H9 (cell line): Measurements from ENCODE around the gene C6orf15. TPM values are rescaled to one million over a fixed set of nuclear protein-coding genes. Genes with fewer than 3 reads are reported as not detected.

Experiments used
- DNase-seq: peaks from one replicate; pipeline ENCODE4 v3.0.0-alpha.2; 2017
- H2AFZ ChIP-seq: one replicate; pipeline ENCODE4 v1.6.1; 2013; ENCODE audit warnings: mild to moderate bottlenecking, low read length, control low read depth, moderate library complexity
- H2AK5ac ChIP-seq: 2 replicates; pipeline ENCODE4 v1.6.1; 2013; ENCODE audit warnings: low read length, control low read depth, mixed read lengths; ENCODE audit not compliant: insufficient read length
- H2BK120ac ChIP-seq: one replicate; pipeline ENCODE4 v1.6.1; 2013; ENCODE audit warnings: low read depth, mild to moderate bottlenecking, low read length, control low read depth, inconsistent platforms; ENCODE audit not compliant: poor library complexity, severe bottlenecking
- H2BK12ac ChIP-seq: 2 replicates; pipeline ENCODE4 v1.6.1; 2013; ENCODE audit warnings: low read length, control low read depth, mixed read lengths, low read depth; ENCODE audit not compliant: insufficient read length
- H2BK15ac ChIP-seq: 2 replicates; pipeline ENCODE4 v1.6.1; 2013; ENCODE audit warnings: low read depth, low read length, control low read depth
- H2BK20ac ChIP-seq: one replicate; pipeline ENCODE4 v1.6.1; 2013; ENCODE audit warnings: low read depth, mild to moderate bottlenecking, low read length, control low read depth, inconsistent platforms; ENCODE audit not compliant: poor library complexity, severe bottlenecking
- H2BK5ac ChIP-seq: 2 replicates; pipeline ENCODE4 v1.6.1; 2013; ENCODE audit warnings: low read length, control low read depth, mixed read lengths; ENCODE audit not compliant: insufficient read length
- H3K14ac ChIP-seq: 2 replicates; pipeline ENCODE4 v1.6.1; 2013; ENCODE audit warnings: low read length, control low read depth; ENCODE audit not compliant: insufficient read depth
- H3K18ac ChIP-seq: 2 replicates; pipeline ENCODE4 v1.6.1; 2013; ENCODE audit warnings: low read depth, mild to moderate bottlenecking, mixed read lengths, low read length, control low read depth; ENCODE audit not compliant: insufficient read length
- H3K23ac ChIP-seq: 2 replicates; pipeline ENCODE4 v1.6.1; 2013; ENCODE audit warnings: low read length, control low read depth, mixed read lengths, low read depth; ENCODE audit not compliant: insufficient read length
- H3K23me2 ChIP-seq: 2 replicates; pipeline ENCODE4 v1.6.1; 2013; ENCODE audit warnings: low read depth, mild to moderate bottlenecking, mixed read lengths, low read length, control low read depth; ENCODE audit not compliant: insufficient read length, poor library complexity, severe bottlenecking
- H3K27ac ChIP-seq: 2 replicates; pipeline ENCODE4 v1.5.1; 2013; ENCODE audit warnings: low read length, control low read depth, mixed read lengths, low read depth; ENCODE audit not compliant: insufficient read length
- H3K27me3 ChIP-seq: 2 replicates; pipeline ENCODE4 v1.6.1; 2013; ENCODE audit warnings: low read length, control low read depth, inconsistent platforms; ENCODE audit not compliant: insufficient read depth
- H3K4ac ChIP-seq: 2 replicates; pipeline ENCODE4 v1.6.1; 2013; ENCODE audit warnings: low read depth, mild to moderate bottlenecking, control low read depth, inconsistent platforms, low read length, moderate library complexity
- H3K4me1 ChIP-seq: 2 replicates; pipeline ENCODE4 v1.6.1; 2013; ENCODE audit warnings: low read length, control low read depth, inconsistent platforms; ENCODE audit not compliant: insufficient read depth
- H3K4me2 ChIP-seq: 2 replicates; pipeline ENCODE4 v1.6.1; 2013; ENCODE audit warnings: low read length, control low read depth, mixed read lengths; ENCODE audit not compliant: insufficient read length, insufficient read depth
- H3K56ac ChIP-seq: 2 replicates; pipeline ENCODE4 v1.6.1; 2013; ENCODE audit warnings: low read depth, mild to moderate bottlenecking, mixed read lengths, low read length, control low read depth; ENCODE audit not compliant: insufficient read length
- H3K79me1 ChIP-seq: 2 replicates; pipeline ENCODE4 v1.6.1; 2013; ENCODE audit warnings: low read depth, mild to moderate bottlenecking, moderate library complexity, low read length, control low read depth, inconsistent platforms; ENCODE audit not compliant: insufficient read depth, poor library complexity, severe bottlenecking
- H3K79me2 ChIP-seq: 2 replicates; pipeline ENCODE4 v1.6.1; 2013; ENCODE audit warnings: low read length, control low read depth, inconsistent platforms; ENCODE audit not compliant: insufficient read depth
- H3K9ac ChIP-seq: 2 replicates; pipeline ENCODE4 v1.6.1; 2013; ENCODE audit warnings: low read length, control low read depth, mixed read lengths; ENCODE audit not compliant: insufficient read length; ENCODE audit errors: extremely low read depth
- H3K9me3 ChIP-seq: one replicate; pipeline ENCODE4 v1.6.1; 2013; ENCODE audit warnings: low read depth, low read length, inconsistent platforms; ENCODE audit not compliant: control insufficient read depth
- H3T11ph ChIP-seq: one replicate; pipeline ENCODE4 v1.6.1; 2013; ENCODE audit warnings: mild to moderate bottlenecking, low read length, control low read depth, inconsistent platforms
- H4K20me1 ChIP-seq: one replicate; pipeline ENCODE4 v1.6.1; 2013; ENCODE audit not compliant: control insufficient read depth, insufficient read length, insufficient read depth
- H4K5ac ChIP-seq: 2 replicates; pipeline ENCODE4 v1.6.1; 2013; ENCODE audit warnings: low read depth, mild to moderate bottlenecking, mixed read lengths, low read length, control low read depth; ENCODE audit not compliant: insufficient read length
- H4K8ac ChIP-seq: replicated peaks from 2 replicates; pipeline ENCODE4 v1.6.1; 2013; ENCODE audit warnings: low read length, control low read depth, mixed read lengths, low read depth; ENCODE audit not compliant: insufficient read length
- H4K91ac ChIP-seq: 2 replicates; pipeline ENCODE4 v1.6.1; 2013; ENCODE audit warnings: low read depth, mild to moderate bottlenecking, moderate library complexity, mixed read lengths, low read length, control low read depth; ENCODE audit not compliant: insufficient read length
- H3K27ac Mint-ChIP-seq, 3 experiments: 2 replicates in 2 of 3; 3 replicates in 1 of 3; pipeline ENCODE4 v1.8.0; 2020 to 2021; ENCODE audit warnings: mixed read lengths in 3 of 3, mild to moderate bottlenecking in 1 of 3, moderate library complexity in 1 of 3
- H3K27me3 Mint-ChIP-seq: 2 replicates; pipeline ENCODE4 v1.8.0; 2021; ENCODE audit warnings: low read depth, mild to moderate bottlenecking, moderate library complexity, mixed read lengths
- H3K36me3 Mint-ChIP-seq, 3 experiments: 2 replicates in 2 of 3; 3 replicates in 1 of 3; pipeline ENCODE4 v1.8.0; 2020 to 2021; ENCODE audit warnings: low read depth in 3 of 3, mixed read lengths in 3 of 3; ENCODE audit not compliant: insufficient read depth in 1 of 3
- H3K4me1 Mint-ChIP-seq, 2 experiments: 2 replicates each; pipeline ENCODE4 v1.8.0; 2020; ENCODE audit warnings: mixed read lengths in 2 of 2
- H3K4me3 Mint-ChIP-seq, 2 experiments: 2 replicates in 1 of 2; 3 replicates in 1 of 2; pipeline ENCODE4 v1.8.0; 2020 to 2021; ENCODE audit warnings: mild to moderate bottlenecking in 2 of 2, mixed read lengths in 2 of 2, moderate library complexity in 1 of 2
- H3K9me3 Mint-ChIP-seq, 2 experiments: 2 replicates in 1 of 2; 3 replicates in 1 of 2; pipeline ENCODE4 v1.8.0; 2020; ENCODE audit warnings: mild to moderate bottlenecking in 2 of 2, mixed read lengths in 2 of 2, moderate library complexity in 1 of 2
- CTCF ChIP-seq: fragments of 200-600 bp; sonication (generic); conservative IDR thresholded peaks from 3 replicates; pipeline ENCODE4 v1.8.0; 2021; ENCODE audit warnings: antibody characterized with exemption, mild to moderate bottlenecking
- WGBS: extraction: QIAGEN DNeasy Blood & Tissue Kit; methylation state at CpG from one replicate; pipeline ENCODE4 v1.1.7; 2013; ENCODE audit warnings: missing lambda C conversion rate, low lambda C conversion rate, mixed read lengths; ENCODE audit not compliant: insufficient read length; ENCODE audit errors: extremely low coverage; 5-methylcytosine and 5-hydroxymethylcytosine counted together
- total RNA-seq: library from RNA; stranded (reverse); gene quantifications from 2 replicates; pipeline ENCODE4 v1.2.1, GENCODE V29; 2021

The C6orf15 gene
- total RNA-seq, 1 experiment from 2014 or later = not detected

GRCh38 chr6:31118178-31118577 lies 5.8 kb upstream of the C6orf15 start:
- H2BK20ac ChIP-seq = no peak overlapping the region
- H2AFZ ChIP-seq = no peak overlapping the region
- H4K20me1 ChIP-seq = no peaks in the 10 kb centered on the region
- H2BK12ac ChIP-seq = no peak overlapping the region
- H4K5ac ChIP-seq = no peak overlapping the region
- peaks cover 25 to 28% of the 10 kb centered on the region in 2 experiments for H3K4me1 Mint-ChIP-seq
- H4K8ac ChIP-seq = no peak overlapping the region
- H3K36me3 Mint-ChIP-seq = no peaks in the 10 kb centered on the region
- 0 out of 2 replicates have a peak, but pooled peaks cover 7% of the 10 kb centered on the region for H3K4me1 ChIP-seq
- no peak overlapping the region for H3K56ac ChIP-seq
- no CpG with 5 or more reads among the region's 7 CpGs for WGBS
- H3K9ac ChIP-seq = no peak overlapping the region
- H3K79me2 ChIP-seq = no peaks in the 10 kb centered on the region
- no peaks in the 10 kb centered on the region for H3K79me1 ChIP-seq
- no peak overlapping the region; a peak in 1 of 7 replicates for H3K27ac Mint-ChIP-seq
- no peak overlapping the region for H4K91ac ChIP-seq
- H3K27me3 ChIP-seq = no peaks in the 10 kb centered on the region
- no peak overlapping the region for H3K14ac ChIP-seq
- H3K23ac ChIP-seq = no peak overlapping the region
- no peaks in the 10 kb centered on the region for H3K9me3 Mint-ChIP-seq
- no peak overlapping the region for H3K4ac ChIP-seq
- no peaks in the 10 kb centered on the region for H3K9me3 ChIP-seq
- H2AK5ac ChIP-seq = no peak overlapping the region
- no peak for TF ChIP-seq CTCF
- no peak overlapping the region for H3K27ac ChIP-seq
- no peaks in the 10 kb centered on the region for H3K23me2 ChIP-seq
- H3T11ph ChIP-seq = no peak overlapping the region
- H3K4me3 Mint-ChIP-seq = no peak overlapping the region
- no peak overlapping the region for H3K4me2 ChIP-seq
- no peak overlapping the region for H3K18ac ChIP-seq
- H2BK5ac ChIP-seq = no peak overlapping the region
- DNase-seq = no peak
- H2BK120ac ChIP-seq = no peak overlapping the region
- H3K27me3 Mint-ChIP-seq = peaks cover 23% of the 10 kb centered on the region
- no peak overlapping the region for H2BK15ac ChIP-seq
